HG03558 (cell line): ENCODE measurements around the gene LRP4.

Experiments
- ATAC-seq: cut with Tn5 transposase; IDR thresholded peaks from one replicate; pipeline ENCODE4 v1.9.1; 2021; ENCODE audit warnings: moderate number of reproducible peaks; ENCODE audit not compliant: unreplicated experiment; ENCODE audit errors: extremely low read depth

Gene LRP4

DNA sequence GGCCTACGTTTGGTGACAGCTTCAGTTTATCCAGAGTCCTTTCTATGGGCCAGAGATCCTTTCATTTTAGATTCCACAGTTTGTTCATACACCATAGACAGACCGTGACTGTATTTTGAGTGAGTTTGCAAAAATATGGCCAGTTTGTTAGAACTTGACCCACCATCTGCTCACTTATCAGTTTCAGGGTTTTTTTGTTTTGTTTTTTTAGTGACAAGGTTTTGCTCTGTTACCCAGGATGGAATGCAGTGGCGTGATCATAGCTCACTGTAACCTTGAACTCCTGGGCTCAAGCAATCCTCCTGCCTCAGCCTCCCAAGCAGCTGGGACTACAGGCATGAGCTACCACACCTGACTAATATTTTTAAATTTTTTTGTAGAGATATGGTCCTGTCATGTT, 63.2 kb downstream of the LRP4 start:
- ATAC-seq, result no peak

GRCh38 chr11:46850829-46851380, 67.4 kb downstream of the LRP4 start:
- ATAC-seq, result no peak

DNA sequence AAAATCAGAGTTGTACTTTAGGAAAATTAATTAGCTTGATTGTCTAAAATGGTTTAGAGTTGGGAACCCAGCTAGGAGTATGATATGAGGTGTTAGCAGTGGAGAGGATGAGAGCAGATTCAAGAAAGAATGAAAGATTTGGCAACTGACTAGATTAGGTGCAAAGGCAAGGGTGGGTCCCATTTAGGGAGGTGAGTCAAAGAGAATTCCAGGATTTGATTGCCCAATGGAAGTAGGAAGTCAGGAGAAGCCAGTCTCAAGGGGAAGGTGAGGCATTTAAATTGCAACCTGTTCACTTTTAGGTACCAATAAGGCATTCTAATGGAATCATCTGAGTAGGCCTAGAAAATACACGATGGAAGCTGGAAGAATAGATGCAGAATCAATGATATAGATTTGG, 68.7 kb downstream of the LRP4 start:
- no peak for ATAC-seq

DNA sequence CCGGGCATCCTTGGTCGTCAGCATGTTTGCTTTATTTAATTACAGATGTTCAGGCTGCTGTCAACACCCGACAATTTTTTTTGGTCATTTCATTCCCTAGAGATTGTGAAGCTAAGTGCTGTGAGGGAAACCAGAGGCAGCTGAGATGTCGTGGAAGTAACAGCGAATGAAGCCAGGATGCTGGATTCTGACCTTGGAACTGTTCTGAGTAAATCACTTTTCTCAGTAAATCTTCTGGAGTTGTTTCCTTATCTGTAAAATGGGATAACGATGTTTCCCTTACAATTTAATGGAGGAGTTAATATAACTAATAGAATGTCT, 71.9 kb downstream of the LRP4 start:
- no peak for ATAC-seq

DNA sequence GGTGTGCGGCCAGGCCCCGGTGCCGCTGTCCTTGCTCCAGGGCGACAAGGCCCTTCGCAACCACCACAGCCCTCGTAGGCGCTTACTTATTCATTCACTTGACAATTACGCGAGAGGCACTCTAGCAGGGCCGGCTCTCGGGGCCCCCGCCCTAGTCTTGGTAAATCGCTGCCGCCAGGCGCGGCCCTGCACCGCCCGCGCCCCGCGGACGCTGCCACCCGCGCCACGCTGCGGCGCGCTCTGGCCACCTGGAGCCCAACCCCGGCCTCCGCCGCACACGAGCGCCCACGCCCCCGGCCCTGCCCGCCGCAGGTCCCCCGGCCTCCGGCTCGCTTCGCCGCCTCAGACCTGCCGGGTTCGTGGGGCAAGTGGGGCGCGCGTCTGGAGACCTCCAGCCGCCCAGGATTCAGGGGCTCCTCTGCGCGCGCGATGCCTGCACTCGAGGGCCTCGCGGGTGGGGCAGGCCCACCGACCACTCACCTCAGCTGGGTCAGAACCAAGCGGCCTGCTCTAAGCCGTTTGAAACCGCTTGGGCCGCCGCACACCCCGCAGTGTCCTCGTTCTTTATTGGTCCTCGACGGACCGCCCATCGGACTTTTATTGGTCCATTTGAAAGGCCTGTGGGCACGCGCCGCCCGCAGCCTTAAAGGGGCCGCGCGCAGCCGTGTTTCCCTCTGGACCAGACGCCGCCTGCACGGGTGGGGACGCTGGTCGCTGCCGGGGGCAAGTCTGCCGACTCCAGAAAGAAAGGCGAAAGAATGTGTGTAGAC, 72.4 kb downstream of the LRP4 start, which contains the start of gene CKAP5:
Gene CKAP5, minus strand, starts transcription at position 541 of the 770 bp plus-strand sequence. CDS start 25,049 bp downstream, outside the sequence.
- ATAC-seq, result peak; percentile 81

GRCh38 chr11:46845440-46845739, 73.0 kb downstream of the LRP4 start:
- no peak for ATAC-seq

GRCh38 chr11:46840116-46840515, 78.2 kb downstream of the LRP4 start:
- ATAC-seq, result no peak

GRCh38 chr11:46838501-46838900, 79.8 kb downstream of the LRP4 start:
- no peak for ATAC-seq

DNA sequence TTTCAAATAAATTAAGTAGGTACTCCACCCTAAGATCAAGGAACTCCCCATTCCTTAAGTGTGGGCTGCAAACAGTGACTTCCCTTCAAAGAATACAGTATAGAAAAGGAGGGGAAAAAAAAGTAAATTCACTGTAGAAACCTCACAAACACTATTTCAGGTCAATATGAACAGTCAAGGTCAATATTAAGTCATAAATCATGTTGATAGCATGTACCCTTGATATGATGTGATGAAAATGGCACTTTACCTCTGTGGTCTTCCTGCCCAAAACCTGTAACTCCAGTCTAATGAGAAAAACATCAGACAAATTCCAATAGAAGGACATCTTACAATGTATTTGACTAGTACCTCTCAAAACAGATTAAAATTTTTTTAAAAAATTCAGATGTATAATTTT, 80.5 kb downstream of the LRP4 start:
- no peak for ATAC-seq

DNA sequence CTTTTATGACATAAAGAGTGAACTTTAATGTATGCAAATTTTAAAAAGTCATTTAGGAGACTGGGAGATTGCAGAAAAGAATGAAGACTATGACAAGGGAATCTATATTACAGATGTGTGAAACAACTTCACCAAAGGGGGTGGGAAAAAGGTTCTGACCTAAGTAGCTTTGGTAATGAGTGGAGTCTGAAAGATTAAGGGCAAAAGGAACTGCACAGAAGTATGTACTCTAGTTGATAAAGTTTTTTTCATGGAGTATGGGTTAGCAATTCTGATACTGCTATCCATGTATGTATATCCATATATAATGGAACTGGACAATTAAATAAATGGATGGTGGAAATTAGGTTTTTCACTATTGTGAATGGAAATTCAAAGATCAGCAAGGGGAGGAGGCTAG, 81.5 kb downstream of the LRP4 start:
- ATAC-seq, result no peak

- no peak for ATAC-seq
Measured at GRCh38 chr11:46836431-46836830, 81.9 kb downstream of the LRP4 start.

DNA sequence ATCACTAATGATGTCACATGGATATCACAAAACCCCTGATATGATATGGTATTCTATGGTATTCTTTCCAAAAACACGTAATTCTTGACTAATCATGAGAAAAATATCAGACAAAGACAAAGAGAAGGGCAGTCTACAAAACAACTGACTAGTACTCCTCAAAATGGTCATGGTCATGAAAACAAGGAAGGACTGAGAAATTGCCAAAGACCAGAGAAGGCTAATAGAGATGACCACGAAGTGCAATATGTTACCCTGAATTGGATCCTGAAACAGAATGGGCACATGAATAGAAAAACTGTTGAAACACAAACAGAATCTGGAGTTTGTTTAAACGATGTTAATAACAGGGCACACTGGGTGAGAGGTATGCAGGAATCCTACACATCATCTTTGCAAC, 82.5 kb downstream of the LRP4 start:
- no peak for ATAC-seq

DNA sequence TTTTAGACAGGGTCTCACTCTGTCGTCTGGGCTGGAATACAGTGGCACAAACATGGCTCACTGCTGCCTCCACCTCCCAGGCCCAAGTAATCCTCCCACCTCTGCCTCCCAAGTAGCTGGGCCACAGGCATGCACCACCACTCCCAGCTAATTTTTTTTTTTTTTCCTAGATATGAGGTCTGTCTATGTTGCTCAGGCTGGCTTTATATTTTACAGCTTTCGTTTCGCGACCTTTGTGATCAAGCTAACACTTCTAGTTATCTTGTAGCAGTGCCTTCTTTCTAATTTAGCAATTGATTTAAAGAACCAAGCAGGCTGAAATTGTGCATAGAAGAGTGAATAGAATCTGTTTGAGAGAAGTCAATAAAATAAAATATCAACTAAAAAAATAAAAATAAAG, 83.5 kb downstream of the LRP4 start:
- ATAC-seq, result no peak

- no peak for ATAC-seq
Measured at GRCh38 chr11:46832511-46833214, 85.7 kb downstream of the LRP4 start.

DNA sequence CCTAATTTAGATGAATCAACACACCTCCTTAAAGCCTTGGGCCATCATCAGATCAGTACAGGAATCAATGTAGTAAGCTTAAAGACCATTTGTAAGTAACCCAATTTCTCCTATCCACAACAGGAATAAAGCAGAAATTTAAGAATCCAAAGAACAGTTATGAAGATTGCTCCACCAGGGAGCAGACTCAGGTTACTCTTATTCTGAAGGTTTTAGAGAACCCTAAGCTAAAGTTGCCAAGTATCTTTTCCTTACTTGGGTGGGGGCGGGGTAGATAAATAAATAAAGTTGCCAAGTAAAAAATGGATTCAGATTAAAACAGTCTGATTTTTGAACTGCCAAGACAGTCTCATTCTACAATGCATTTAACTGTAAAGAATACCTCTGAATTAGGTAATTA, 90.4 kb downstream of the LRP4 start:
- ATAC-seq, result no peak

- ATAC-seq, result peak; percentile 72
Measured at GRCh38 chr11:46826310-46827044, 91.9 kb downstream of the LRP4 start.

DNA sequence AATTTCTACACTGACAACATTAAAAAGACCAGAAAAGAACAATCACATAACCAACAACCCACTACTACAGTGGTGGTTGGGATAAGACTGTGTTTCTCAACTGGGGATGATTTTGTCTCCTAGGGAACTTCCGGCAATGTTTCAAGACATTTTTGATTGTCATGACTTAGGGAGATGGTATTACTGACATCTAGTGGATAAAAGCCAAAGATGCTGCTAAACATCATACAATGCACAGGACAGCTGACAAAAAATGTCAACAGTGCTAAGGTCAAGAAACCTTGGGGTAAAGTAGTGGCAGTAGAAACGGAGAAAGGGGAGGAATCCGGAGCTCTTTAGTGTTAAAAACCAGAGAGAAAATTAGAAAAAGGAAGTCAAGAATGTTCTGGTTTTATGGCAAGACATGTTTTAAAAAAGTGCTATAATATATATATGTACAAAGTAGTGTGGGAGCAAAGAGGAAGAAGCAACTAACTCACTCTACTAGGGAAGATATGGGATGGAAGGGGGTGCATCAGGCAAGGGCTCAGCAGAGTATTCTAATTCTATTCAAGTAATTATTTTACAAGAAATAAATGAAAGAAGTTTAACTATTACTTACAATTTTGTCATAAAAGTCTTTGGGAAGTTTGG, 109.4 kb downstream of the LRP4 start:
- ATAC-seq, result no peak
